ENCODE data around the gene CCNB2. TPM values are rescaled to one million over a fixed set of nuclear protein-coding genes. Genes with fewer than 3 reads are reported as not detected.

CCNB2 gene
- total and polyA plus RNA-seq, 10 of the 15 experiments (the other 5 are each of a cell fraction or from before 2014, with no cell fraction given) = 74.1 to 211 (median 103) TPM

DNA sequence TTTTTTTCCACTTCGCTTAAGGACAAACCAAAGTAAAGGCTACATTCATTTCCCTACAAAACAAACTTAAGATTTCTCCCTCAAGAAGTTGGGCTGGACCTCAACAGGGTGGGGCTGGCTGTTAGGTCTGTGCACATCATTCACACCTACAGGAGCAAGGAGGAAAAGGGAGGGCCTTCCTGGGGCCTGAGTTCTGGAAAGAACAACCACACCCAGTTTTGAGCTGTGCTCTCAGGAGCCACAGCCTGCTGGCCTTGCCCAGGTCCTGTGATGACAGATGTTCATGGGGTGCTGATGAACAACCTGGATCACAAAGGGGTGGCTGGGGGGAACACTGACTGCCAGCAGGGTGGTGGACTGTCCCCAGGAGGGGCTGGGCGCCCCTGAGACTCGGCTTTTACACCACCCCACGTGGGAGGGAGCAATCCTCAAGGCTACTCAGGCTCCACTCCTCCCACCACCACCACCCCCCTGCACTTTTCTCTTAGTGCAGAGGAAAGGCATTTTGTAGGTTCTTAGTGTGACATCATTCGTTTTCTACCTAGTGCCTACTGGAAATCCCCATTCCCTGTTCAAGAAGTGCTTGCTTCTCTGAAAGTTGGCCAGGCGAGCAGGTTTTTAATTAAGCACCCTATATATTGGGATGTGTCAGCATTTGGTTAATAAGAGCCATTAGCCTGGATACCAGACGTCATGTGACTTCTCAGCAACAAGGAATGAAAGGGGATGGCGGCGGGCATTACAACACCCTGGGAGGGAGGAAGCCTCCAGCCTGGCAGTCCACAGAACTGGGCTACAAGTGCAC, 35.7 kb downstream of the CCNB2 start:
- ChIA-PET RAD21 (ENCODE audit: unreplicated experiment) (interaction anchor here (1.7 kb wide), 1 partner anchor 161 kb away, joined by 5 read pairs; no protein-coding TSS in a partner anchor), POLR2A (no interaction called here), SMC1A (ENCODE audit: uncharacterized antibody, unreplicated experiment) (no interaction called here), CTCF (interaction anchor here (1.0 kb wide), 1 partner anchor 389 kb away, joined by 3 read pairs; no protein-coding TSS in a partner anchor)
- Histone ChIP-seq H3K27ac (ENCODE audit: control insufficient read depth, insufficient read depth) (no peak overlapping the region), H2AFZ (ENCODE audit: control insufficient read depth, low read depth, low read length) (no peak overlapping the region), H3K4me1 (ENCODE audit: control insufficient read depth, insufficient read depth, low read length) (peaks cover 6% of the 10 kb centered on the region), H3K9me3 (replicated peaks; ENCODE audit: control insufficient read depth, insufficient read depth, low read length) (no peaks in the 10 kb centered on the region), H3K36me3 (ENCODE audit: control insufficient read depth in 2 of 2, insufficient read depth in 2 of 2, low read length in 1 of 2) (peaks cover 23 to 38% of the 10 kb centered on the region in 2 experiments), H3K4me2 (ENCODE audit: control insufficient read depth, insufficient read depth) (no peak overlapping the region), H3K9ac (ENCODE audit: control insufficient read depth, insufficient read depth, low read length) (no peak overlapping the region), H4K20me1 (ENCODE audit: control insufficient read depth, insufficient read depth) (no peaks in the 10 kb centered on the region), H3K27me3 (replicated peaks in 1 of 2; ENCODE audit: control insufficient read depth in 2 of 2, insufficient read depth in 2 of 2, low read length in 1 of 2) (no peaks in the 10 kb centered on the region), H3K4me3 (no peak overlapping the region), H3K79me2 (ENCODE audit: control insufficient read depth, insufficient read depth, low read length) (no peaks in the 10 kb centered on the region)
- FAIRE-seq (no peak), ATAC-seq (peak; percentile 56), DNase-seq (ENCODE audit: low read depth, low spot score) (no peak)
- intact Hi-C loops (cut with micrococcal nuclease; ENCODE audit: unreplicated experiment) (loop anchor here (5.0 kb wide), 1 partner anchor 352 kb away; no protein-coding TSS in a partner anchor), in situ Hi-C loops (cut with MboI) (no loop called here)
- 69% methylated on average over 9 of the region's 9 CpGs for WGBS (ENCODE audit: insufficient coverage, insufficient replicate concordance, low lambda C conversion rate, missing lambda C conversion rate)
- BruUV-seq (replicated peaks) = no TSS peak
- TF ChIP-seq POLR2A (IDR thresholded peaks at IDR 0.05; ENCODE audit: low read depth, low read length) (peak; percentile 31; the same call in 1 of the 2 replicates), SRF (IDR thresholded peaks at IDR 0.05; ENCODE audit: low read depth in 2 of 2, low read length in 2 of 2) (no peak), ETV6 (conservative IDR thresholded peaks at IDR 0.05 in 1 of 2, IDR thresholded peaks at IDR 0.05 in 1 of 2; ENCODE audit: borderline replicate concordance in 1 of 2, low read depth in 1 of 2) (no peak), SMARCA5 (IDR thresholded peaks at IDR 0.05) (no peak), ATF7 (IDR thresholded peaks at IDR 0.05; ENCODE audit: low read depth) (peak; percentile 52), KAT2A (conservative IDR thresholded peaks at IDR 0.05; ENCODE audit: control insufficient read depth, low read depth, low read length) (no peak), ZNF217 (IDR thresholded peaks at IDR 0.05) (no peak), TAF1 (IDR thresholded peaks at IDR 0.05; ENCODE audit: borderline replicate concordance, low read depth, low read length) (no peak)
- TF ChIP-seq, protein P1, sequence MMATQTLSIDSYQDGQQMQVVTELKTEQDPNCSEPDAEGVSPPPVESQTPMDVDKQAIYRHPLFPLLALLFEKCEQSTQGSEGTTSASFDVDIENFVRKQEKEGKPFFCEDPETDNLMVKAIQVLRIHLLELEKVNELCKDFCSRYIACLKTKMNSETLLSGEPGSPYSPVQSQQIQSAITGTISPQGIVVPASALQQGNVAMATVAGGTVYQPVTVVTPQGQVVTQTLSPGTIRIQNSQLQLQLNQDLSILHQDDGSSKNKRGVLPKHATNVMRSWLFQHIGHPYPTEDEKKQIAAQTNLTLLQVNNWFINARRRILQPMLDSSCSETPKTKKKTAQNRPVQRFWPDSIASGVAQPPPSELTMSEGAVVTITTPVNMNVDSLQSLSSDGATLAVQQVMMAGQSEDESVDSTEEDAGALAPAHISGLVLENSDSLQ (IDR thresholded peaks at IDR 0.05) = no peak
- TF ChIP-seq, protein P2, sequence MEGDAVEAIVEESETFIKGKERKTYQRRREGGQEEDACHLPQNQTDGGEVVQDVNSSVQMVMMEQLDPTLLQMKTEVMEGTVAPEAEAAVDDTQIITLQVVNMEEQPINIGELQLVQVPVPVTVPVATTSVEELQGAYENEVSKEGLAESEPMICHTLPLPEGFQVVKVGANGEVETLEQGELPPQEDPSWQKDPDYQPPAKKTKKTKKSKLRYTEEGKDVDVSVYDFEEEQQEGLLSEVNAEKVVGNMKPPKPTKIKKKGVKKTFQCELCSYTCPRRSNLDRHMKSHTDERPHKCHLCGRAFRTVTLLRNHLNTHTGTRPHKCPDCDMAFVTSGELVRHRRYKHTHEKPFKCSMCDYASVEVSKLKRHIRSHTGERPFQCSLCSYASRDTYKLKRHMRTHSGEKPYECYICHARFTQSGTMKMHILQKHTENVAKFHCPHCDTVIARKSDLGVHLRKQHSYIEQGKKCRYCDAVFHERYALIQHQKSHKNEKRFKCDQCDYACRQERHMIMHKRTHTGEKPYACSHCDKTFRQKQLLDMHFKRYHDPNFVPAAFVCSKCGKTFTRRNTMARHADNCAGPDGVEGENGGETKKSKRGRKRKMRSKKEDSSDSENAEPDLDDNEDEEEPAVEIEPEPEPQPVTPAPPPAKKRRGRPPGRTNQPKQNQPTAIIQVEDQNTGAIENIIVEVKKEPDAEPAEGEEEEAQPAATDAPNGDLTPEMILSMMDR (IDR thresholded peaks at IDR 0.05 in 2 of 3, conservative IDR thresholded peaks at IDR 0.05 in 1 of 3; ENCODE audit: control insufficient read depth in 2 of 3, extremely low read depth in 1 of 3, insufficient read depth in 1 of 3, low read depth in 3 of 3, low read length in 3 of 3) = no peak
- TF ChIP-seq, protein P3, sequence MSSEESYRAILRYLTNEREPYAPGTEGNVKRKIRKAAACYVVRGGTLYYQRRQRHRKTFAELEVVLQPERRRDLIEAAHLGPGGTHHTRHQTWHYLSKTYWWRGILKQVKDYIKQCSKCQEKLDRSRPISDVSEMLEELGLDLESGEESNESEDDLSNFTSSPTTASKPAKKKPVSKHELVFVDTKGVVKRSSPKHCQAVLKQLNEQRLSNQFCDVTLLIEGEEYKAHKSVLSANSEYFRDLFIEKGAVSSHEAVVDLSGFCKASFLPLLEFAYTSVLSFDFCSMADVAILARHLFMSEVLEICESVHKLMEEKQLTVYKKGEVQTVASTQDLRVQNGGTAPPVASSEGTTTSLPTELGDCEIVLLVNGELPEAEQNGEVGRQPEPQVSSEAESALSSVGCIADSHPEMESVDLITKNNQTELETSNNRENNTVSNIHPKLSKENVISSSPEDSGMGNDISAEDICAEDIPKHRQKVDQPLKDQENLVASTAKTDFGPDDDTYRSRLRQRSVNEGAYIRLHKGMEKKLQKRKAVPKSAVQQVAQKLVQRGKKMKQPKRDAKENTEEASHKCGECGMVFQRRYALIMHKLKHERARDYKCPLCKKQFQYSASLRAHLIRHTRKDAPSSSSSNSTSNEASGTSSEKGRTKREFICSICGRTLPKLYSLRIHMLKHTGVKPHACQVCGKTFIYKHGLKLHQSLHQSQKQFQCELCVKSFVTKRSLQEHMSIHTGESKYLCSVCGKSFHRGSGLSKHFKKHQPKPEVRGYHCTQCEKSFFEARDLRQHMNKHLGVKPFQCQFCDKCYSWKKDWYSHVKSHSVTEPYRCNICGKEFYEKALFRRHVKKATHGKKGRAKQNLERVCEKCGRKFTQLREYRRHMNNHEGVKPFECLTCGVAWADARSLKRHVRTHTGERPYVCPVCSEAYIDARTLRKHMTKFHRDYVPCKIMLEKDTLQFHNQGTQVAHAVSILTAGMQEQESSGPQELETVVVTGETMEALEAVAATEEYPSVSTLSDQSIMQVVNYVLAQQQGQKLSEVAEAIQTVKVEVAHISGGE (CRISPR knock-in tag; IDR thresholded peaks at IDR 0.05) = no peak
- TF ChIP-seq, protein P4, sequence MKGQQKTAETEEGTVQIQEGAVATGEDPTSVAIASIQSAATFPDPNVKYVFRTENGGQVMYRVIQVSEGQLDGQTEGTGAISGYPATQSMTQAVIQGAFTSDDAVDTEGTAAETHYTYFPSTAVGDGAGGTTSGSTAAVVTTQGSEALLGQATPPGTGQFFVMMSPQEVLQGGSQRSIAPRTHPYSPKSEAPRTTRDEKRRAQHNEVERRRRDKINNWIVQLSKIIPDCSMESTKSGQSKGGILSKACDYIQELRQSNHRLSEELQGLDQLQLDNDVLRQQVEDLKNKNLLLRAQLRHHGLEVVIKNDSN (IDR thresholded peaks at IDR 0.05; ENCODE audit: borderline replicate concordance, extremely low read length, insufficient read depth, low read depth, low read length) = no peak

All from GM12878 (cell line).